Epithelial cell of prostate (primary cell): ENCODE measurements around the gene MTX1.

Source experiments
- DNase-seq: peaks from one replicate; pipeline ENCODE4 v3.0.0-alpha.2; 2011; ENCODE audit warnings: low read depth, low spot score
- H3K27ac ChIP-seq: fragments of 450-650 bp; 2 replicates; pipeline ENCODE4 v1.5.1; 2017; ENCODE audit warnings: mild to moderate bottlenecking

Gene MTX1

DNA sequence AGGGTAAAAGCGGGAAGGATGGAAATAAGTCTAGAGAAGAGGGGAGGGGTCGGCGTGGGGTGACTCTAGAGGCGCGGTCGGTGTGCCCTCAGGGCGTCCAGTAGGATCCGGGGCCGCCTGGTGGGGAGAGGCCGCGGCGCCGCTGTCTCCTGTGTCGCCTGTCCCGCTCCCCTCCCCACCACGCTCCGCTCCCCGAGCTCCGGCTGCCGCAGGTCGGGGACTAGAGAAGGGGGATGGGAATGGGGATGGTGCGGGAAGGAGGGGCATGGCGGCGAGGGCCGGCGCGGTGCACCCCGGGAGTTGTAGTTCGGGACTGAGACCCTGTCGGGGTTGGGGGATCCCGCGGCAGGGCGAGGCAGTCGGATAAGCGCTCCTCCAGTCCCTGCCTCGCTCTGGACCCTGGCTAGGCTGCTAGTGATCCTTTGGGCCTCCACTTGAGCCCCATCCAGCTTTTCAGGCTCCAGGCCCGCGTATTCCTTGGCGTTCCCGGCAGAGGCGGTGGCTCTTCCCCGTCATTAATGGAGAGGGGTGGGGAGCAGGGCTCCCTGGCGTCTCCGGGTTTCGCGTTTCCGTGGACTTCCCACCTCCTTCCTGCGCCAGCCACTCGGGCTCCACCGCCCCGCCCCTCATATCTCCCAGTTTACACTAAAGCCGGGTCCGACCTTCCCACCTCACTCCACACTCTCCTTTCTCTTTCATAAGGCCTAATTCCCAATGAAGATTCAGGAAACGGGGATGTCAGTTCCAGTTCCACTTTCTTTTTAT, 46.9 kb downstream of the MTX1 start, which contains the start of gene ENTREP3:
TSS of gene ENTREP3 (minus strand) at position 241 of the 765 bp plus-strand sequence. CDS start 606 bp downstream, outside the sequence.
- DNase-seq = no peak

DNA sequence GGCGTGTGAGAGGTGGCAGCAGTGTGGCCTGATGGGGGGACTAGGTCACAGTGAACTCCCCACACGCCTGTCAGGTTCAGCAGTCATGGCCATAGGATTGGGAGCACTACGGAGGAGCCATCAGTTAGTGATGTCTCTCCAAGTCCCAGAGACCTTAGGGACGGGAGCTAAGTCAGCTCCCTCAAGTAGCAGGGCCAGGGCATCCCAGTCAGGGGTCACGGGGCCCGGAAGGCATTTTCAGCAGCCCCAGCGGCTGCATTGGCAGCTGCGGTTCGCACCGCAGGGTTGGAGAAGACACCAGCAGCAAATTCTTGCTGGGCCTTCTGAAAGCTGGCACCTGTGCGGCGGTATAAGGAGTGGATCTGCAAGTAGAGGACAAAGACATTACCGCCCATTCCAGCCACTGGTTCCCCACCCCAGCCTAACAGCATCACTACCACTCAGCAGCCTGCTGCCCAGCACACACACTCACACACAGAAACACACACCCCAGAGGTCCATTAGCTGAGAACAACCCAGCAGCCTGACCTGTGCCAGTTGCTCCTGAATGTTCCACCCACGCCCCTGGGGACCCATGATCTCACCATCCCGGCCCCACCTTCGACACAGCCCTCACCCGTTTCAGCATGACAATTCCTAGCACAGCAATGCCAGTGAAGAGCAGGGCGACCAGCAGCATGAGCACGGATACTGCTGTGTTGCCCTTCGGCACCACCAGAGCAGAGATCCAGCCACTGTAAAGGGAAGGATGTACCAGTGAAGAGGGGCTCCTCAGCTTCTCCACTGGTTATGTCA, 47.8 kb downstream of the MTX1 start:
- peak overlapping the region; percentile 74 for H3K27ac ChIP-seq
- no peak for DNase-seq

More for the DNA sequence above, 46.9 kb downstream of the MTX1 start, which contains the start of gene ENTREP3:
- peak within 1 kb of the TSS; percentile 74 for H3K27ac ChIP-seq

DNA sequence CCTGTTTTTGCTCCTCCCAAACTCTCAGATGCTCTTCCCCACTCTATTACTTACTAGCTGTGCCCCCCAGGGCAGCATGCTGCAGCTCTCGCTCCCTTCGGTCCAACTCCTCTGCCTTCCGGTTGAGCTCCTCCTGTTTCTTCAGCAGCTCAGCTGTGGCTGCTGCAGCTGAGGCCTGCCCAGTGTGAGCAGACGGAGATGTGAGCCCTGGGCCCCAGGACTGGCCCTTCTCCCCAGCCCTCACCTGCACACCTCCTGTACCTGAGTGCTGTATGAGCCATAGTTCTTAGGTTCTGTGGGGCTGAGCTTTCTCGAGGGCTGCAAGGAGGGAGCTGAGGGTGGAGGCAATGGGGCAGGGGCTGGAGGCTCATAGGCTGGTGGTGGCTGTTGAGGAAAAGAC, 51.8 kb downstream of the MTX1 start:
- no peak for DNase-seq
- no peak overlapping the region for H3K27ac ChIP-seq

DNA sequence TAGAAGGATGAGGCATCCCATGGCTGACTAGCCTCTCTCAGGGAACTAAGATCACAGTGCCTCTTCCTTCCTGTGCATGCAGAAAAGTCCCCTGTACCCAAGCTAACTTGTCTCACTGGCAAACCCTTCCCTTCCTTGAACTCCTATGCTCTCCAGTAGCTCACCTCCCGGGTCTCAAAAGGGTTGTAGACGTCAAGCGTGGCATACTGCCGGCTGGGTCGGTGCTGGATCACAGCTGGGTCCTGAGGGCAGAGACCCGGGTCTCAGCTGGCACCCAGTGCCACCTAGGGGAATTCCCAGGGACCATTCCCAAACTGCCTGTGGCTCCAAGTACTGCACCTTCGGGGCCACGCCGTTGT, 53.0 kb downstream of the MTX1 start:
- no peak for DNase-seq
- H3K27ac ChIP-seq = peak overlapping the region; percentile 75

DNA sequence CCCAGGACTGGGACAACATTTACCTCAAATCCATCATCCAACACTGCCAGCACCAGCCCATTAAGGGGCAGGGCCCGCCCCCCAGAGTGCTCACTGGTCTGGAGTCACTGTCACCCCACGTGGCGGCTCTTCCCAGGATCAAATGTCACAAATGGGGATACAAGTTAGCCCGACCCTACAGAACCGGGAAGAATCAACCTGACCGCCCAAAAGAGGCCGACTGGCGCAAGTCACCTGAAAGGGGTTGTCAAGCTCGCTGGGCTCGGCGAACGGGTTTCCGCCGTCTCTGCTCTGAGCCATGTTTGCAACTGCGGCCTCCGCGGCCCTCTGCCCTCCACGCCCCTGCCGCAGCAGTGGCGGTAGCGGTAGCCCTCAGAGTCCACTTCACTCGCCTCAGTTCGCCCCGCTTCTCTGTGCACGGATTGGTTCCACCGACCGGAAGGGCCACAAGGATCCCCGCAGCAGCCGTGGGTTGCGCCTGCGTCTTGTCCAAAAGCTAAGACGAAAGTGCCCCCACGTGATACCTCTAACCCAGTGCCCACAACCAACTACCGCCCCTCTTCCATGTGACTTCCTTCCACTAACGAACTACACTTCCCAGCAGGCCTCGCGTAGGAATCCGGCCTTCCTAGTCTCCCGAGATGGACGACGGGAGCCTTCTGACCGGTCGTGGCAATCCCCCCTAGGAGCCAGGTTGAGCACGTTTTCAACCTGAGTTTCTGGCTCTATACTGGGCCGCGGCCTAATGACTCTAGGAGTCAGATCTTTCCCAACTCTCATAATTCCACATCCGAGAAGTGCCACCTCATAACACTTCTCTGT, 53.6 kb downstream of the MTX1 start, which contains the start of gene SCAMP3:
TSS of gene SCAMP3 (minus strand) at position 509 of the 822 bp plus-strand sequence. CDS start at position 300, 209 bp downstream.
- peak; percentile 90 for DNase-seq
- peak within 1 kb of the TSS; percentile 75 for H3K27ac ChIP-seq

DNA sequence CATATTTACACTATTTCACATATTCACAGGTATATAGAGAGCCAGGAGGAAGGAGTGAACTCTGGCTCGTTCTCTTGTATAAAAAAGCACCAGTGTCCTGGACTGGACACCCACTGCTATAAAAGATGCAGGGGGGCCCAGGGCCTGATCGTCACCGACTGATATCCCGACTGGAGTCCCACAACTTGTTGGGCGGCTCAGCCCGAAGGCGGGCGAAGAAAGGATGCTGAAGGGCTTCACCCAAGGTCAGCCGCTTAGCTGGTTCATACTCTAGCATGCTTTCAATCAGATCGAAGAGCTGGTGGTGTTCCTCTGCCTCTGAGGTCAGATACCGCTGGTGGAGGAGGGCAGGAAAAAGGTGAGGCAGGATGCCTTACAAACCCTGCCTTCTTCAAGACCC, 54.6 kb downstream of the MTX1 start:
- DNase-seq = no peak

More for the DNA sequence above, 54.6 kb downstream of the MTX1 start:
- peak overlapping the region; percentile 75 for H3K27ac ChIP-seq
